ENCODE results near the gene TBC1D13.
A peak's percentile ranks its signal among the peaks of the same experiment; 100 is the strongest.

Gene TBC1D13

DNA sequence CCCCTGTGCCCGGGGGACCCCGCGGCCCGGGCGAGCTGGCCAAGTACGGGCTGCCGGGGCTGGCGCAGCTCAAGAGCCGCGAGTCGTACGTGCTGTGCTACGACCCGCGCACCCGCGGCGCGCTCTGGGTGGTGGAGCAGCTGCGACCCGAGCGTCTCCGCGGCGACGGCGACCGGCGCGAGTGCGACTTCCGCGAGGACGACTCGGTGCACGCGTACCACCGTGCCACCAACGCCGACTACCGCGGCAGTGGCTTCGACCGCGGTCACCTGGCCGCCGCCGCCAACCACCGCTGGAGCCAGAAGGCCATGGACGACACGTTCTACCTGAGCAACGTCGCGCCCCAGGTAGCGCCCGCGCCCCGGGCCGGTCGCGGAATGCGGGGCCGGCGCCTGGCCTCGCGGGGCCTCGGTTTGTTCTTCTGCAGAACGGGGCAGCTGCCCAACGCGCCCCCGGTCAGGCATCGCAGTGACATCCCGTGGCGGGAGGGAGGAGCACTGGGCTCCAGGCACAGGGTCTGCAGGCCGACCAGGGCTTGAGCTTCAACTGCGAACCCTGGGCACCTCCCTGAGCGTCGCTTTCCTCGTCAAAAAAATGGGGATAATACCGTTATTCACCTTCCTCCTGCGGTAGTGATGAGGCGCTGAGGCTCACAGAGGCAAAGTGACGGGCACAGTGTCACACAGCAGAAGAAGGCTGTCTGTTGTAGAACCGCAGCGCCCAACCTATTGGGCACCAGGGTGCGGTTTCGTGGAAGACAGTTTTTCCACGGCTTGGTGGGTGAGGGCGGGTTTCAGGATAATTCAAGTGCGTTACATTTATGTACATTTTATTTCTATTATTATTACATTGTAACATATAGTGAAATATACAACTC, 32.0 kb downstream of the TBC1D13 start:
- no peak for FAIRE-seq
- peak; percentile 25 for DNase-seq (ENCODE audit: extremely low spot score, insufficient read length, low read depth)

DNA sequence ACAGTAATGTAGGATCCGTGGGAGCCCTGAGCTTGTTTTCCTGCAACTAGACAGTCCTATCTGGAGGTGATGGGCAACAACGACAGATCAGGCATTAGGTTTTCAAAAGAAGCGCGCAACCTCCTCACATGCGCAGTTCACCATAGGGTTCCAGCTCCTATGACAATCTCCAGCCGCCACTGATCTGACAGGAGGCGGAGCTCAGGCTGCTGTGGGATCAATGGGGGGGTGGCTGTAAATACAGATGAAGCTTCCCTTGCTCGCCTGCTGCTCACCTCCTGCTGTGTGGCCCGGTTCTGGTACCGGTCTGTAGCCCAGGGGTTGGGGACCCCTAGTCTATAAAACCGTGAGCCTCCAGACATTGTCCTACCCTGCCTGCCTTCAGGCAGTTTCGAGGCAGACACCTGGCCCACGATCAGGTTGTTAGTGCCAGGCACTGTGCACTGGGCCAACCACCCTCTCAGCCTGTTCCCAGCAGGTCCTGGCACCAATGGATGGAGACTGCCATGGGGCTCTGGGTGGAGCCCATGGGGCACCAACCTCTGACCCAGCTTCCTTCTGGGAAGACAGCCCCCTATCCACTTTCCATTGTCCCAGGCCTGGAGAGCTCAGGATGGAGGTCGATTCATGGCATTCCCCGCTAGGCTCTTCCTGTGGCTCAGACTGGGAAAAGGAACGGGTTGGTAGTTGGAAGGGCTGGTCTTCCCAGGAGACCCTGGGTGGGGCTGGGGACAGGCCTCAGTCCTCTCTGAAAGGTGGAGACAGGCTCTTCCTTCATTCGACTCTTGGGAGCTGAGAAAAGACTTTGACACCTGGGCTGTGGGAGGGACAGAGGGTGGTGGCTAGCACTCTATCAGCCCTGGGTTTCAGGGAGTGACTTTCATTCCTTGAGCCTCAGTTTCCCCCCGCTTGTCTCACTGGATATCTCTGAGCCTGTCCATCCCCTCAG, 32.9 kb downstream of the TBC1D13 start:
- no peak for FAIRE-seq
- no peak for DNase-seq (ENCODE audit: extremely low spot score, insufficient read length, low read depth)

- FAIRE-seq (no peak), DNase-seq (ENCODE audit: extremely low spot score, insufficient read length, low read depth) (no peak)
Observed at GRCh38 chr9:128820665-128821583, 33.9 kb downstream of the TBC1D13 start.

GRCh38 chr9:128821584-128822406, 34.7 kb downstream of the TBC1D13 start:
- no peak for FAIRE-seq
- no peak for DNase-seq (ENCODE audit: extremely low spot score, insufficient read length, low read depth)

GRCh38 chr9:128822407-128823042, 35.5 kb downstream of the TBC1D13 start:
- no peak for DNase-seq (ENCODE audit: extremely low spot score, insufficient read length, low read depth)

GRCh38 chr9:128823362-128823902, 36.4 kb downstream of the TBC1D13 start:
- no peak for DNase-seq (ENCODE audit: extremely low spot score, insufficient read length, low read depth)
- FAIRE-seq = no peak

More at GRCh38 chr9:128822407-128823042, 35.5 kb downstream of the TBC1D13 start:
- no peak for FAIRE-seq

GRCh38 chr9:128823903-128824406, 36.9 kb downstream of the TBC1D13 start:
- DNase-seq (ENCODE audit: extremely low spot score, insufficient read length, low read depth) (no peak), FAIRE-seq (no peak)

GRCh38 chr9:128824911-128825310, 37.9 kb downstream of the TBC1D13 start:
- DNase-seq (ENCODE audit: extremely low spot score, insufficient read length, low read depth) = no peak
- no peak for FAIRE-seq

GRCh38 chr9:128825923-128826700, 39.1 kb downstream of the TBC1D13 start:
- no peak for FAIRE-seq
- no peak for DNase-seq (ENCODE audit: extremely low spot score, insufficient read length, low read depth)

DNA sequence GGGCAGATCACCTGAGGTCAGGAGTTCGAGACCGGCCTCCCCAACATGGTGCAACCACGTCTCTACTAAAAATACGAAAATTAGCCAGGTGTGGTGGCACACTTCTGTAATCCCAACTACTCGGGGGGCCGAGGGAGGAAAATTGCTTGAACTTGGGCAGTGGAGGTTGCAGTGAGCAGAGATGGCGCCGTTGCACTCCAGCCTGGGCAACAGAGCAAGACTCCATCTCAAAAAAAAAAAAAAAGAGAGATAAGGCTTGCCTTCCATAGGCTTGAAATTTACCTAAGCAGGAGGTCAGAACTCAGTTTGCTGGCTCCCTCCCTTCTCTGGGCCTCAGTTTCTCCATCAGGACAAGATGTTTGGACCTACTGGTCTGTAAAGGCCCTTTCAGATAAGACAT, 41.2 kb downstream of the TBC1D13 start:
- DNase-seq (ENCODE audit: extremely low spot score, insufficient read length, low read depth) (no peak), FAIRE-seq (no peak)

DNA sequence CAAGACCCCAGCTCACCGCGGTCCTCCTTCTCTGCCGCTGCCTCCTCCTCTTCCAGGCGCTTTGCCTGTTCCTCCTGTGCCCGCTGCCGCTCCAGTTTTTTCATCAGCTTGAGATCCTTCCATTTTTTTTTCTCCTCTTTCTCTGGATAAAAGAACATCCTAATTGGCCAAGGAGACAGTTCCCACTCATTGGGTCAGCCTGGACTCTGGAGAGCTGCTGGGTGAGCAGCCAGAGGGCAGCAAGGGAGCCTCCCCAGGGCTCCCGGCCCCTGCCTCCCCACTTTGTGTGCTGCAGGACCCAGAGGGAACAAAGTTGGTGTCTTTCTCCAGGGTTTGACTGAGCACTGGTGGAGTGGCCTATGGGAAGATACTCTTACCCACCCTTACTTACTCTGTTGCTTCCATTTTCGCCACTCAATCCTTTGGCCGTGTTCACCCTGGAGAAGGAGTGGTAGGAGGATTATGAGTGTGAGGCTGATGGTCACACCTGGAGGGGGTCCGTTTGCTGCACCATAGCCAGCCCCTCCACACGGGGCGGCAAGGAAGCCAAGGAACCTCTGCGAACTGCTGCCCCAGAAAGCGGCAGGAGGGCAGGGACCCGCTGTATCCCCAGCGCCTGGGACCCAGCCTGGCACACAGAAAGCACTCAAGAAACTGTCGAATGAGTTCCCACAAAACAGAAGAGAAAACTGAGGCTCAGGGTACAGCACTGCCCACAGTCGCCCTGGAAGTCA, 41.8 kb downstream of the TBC1D13 start:
- DNase-seq (ENCODE audit: extremely low spot score, insufficient read length, low read depth) = no peak
- FAIRE-seq = no peak

DNA sequence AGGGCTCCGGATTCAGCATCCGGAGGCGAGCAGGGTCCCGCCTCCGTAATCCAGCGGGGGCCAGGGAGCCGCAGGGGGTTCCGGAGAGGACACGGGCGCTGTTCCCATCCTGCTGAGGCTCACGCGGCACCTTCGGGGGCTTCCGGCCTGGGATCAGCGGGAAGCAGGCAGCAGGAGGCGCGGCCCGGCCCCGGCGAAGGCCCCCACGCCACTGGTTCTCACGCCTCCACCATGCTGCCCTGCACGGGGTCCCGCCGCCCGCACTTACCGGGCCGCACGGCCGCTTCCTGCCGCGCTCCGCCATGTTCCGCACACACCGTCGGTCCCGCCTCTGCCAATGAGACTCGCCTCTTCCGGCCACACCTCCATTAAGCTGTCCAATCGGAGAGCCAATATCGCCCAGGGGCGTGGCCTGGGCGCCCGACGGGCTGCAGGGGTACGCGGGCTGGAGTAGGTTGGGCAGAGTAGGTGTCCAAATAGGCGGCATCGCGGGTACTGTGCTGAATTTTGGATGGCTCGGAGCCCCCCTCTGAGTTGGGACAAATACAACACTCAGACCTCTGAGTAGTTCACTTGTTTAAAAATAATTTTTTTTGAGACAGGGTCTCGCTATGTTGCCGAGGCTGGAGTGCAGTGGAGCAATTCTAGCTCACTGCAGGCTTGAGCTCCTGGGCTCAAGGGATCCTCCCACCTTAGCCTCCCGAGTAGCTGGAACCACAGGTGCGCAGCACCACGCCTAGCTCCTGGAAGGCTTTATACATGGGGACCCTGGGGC, 42.6 kb downstream of the TBC1D13 start, which contains the start of gene SPOUT1:
Gene SPOUT1 (minus strand): TSS at position 318 of the 775 bp plus-strand sequence. CDS start 14 bp downstream, at position 304.
- DNase-seq (ENCODE audit: extremely low spot score, insufficient read length, low read depth) (peak; percentile 99), FAIRE-seq (peak; percentile 97)

DNA sequence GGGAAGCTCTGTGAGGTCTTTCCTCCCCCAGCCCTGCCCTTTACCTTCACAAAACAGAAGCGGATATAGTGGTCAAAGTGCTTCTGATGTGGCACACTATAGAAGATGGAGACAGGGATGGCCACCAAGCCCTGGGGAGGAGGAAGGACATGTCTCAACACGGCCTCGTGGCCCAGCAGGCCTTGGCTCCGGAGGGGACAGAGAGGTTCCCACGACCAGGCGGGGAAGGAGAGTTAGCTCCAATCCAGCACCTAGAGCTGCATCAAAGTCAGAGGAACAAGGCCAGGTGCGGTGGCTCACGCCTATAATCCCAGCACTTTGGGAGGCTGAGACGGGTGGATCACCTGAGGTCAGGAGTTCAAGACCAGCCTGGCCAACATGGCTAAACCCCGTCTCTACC, 46.6 kb downstream of the TBC1D13 start:
- DNase-seq (ENCODE audit: extremely low spot score, insufficient read length, low read depth) (no peak), FAIRE-seq (no peak)

DNA sequence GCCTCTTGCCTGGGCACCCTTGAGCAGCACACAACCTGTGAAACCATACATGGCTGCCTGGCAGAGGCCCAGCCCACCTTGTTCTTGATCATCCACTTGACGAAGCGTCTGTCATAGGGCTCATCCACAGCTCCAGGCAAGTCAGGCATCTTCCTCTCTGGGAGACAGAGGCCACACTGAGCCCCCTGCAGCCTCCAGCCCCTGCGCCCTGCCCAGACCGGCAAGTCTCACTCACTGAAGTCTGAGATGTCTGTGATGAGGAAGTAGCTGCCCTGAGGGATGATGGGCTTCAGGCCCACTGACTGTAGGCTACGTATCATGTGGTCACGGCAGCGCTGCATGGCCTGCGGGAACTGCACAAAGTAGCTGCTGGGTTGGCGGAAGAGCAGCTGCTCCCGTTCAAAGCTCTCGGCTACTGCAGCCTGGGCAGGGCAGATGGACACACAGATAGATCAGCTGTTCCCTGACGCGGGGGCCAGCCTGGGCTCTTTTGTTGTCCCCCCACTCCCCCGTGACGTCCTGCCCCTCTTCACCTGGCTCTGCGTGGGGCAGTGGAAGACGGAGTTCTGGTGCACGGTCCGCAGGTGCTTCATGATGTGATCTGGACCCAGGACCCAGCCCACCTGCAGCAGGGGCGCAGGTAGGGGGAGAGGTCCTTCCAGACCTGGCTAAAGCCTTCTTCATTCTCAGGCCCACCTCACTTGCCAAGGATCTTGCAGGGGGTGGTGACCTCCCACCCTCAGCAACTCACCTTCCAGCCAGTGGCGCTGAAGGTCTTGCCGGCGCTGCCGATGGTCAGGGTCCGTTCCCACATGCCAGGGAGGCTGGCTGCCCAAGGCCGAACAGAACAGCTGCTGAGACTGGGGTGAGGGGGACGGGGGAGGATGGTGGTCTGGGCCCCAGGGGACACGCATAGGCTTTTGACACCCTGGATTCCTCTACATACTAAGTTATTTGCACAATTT, 48.5 kb downstream of the TBC1D13 start:
- FAIRE-seq (no peak), DNase-seq (ENCODE audit: extremely low spot score, insufficient read length, low read depth) (no peak)
